Heart left ventricle (tissue), 16 donors: ENCODE data around the gene NT5C2. TPM values are rescaled to one million over a fixed set of nuclear protein-coding genes. Genes with fewer than 3 reads are reported as not detected.
"Not testable (repeated sequence)": the region's sequence is repeated elsewhere in the genome, so short reads cannot be mapped to it uniquely, and the experiment has no call there.

ENCODE experiments used
- ATAC-seq, 4 donors: fragments of 200-7000 bp; cut with Tn5 transposase; one replicate each; pipeline ENCODE4 v1.9.1; 2020 to 2022; ENCODE audit warnings: moderate library complexity in 4 of 4, mild to moderate bottlenecking in 3 of 4, moderate number of reproducible peaks in 1 of 4
- DNase-seq, 5 donors: peaks; one replicate each; pipeline ENCODE4 v3.0.0-alpha.2; 2020
- H3K27ac ChIP-seq, 12 donors: fragments of 200-600 bp; sonication (generic) in 4 of 12; one replicate each; pipeline versions ENCODE4 v1.5.0 to v1.8.0; 2016 to 2022; ENCODE audit warnings: mild to moderate bottlenecking in 2 of 12
- H3K27me3 ChIP-seq, 9 donors: fragments of 200-600 bp; sonication (generic) in 2 of 9; one replicate each; pipeline versions ENCODE4 v1.5.1 to v1.8.0; 2016 to 2022; ENCODE audit warnings: mild to moderate bottlenecking in 3 of 9
- H3K36me3 ChIP-seq, 9 donors: fragments of 200-600 bp; sonication (generic) in 2 of 9; one replicate each; pipeline versions ENCODE4 v1.5.0 to v1.8.0; 2018 to 2022; ENCODE audit warnings: mild to moderate bottlenecking in 2 of 9
- H3K4me1 ChIP-seq, 12 donors: fragments of 200-600 bp; sonication (generic) in 4 of 12; one replicate each; pipeline versions ENCODE4 v1.5.0 to v1.8.0; 2016 to 2022; ENCODE audit warnings: mild to moderate bottlenecking in 3 of 12
- H3K4me3 ChIP-seq, 12 donors: fragments of 200-600 bp; sonication (generic) in 4 of 12; one replicate each; pipeline versions ENCODE4 v1.5.0 to v1.8.0; 2017 to 2022; ENCODE audit warnings: mild to moderate bottlenecking in 9 of 12, moderate library complexity in 4 of 12
- H3K9me3 ChIP-seq, 12 donors: fragments of 200-600 bp; sonication (generic) in 4 of 12; one replicate each; pipeline versions ENCODE4 v1.5.0 to v1.8.0; 2016 to 2022; ENCODE audit warnings: mild to moderate bottlenecking in 1 of 12
- CTCF ChIP-seq, 12 donors: fragments of 200-600 bp; sonication (generic) in 4 of 12; IDR thresholded peaks; one replicate each; pipeline versions ENCODE4 v1.5.0 to v1.8.0; 2018 to 2022; ENCODE audit warnings: antibody characterized with exemption in 12 of 12, mild to moderate bottlenecking in 5 of 12
- POLR2A ChIP-seq, 2 donors: fragments of 450-650 bp; IDR thresholded peaks; one replicate each; pipeline ENCODE4 v1.6.1; 2017; ENCODE audit warnings: antibody characterized with exemption in 2 of 2, mild to moderate bottlenecking in 2 of 2, moderate library complexity in 2 of 2
- WGBS, 4 donors: extraction: QIAGEN DNeasy Blood & Tissue Kit in 2 of 4; methylation state at CpG; one replicate each; pipeline versions ENCODE4 v1.1.5 to v1.1.7; 2013 to 2018; 5-methylcytosine and 5-hydroxymethylcytosine counted together
- intact Hi-C, 10 donors: fragments of 100-400 bp; cut with DNase I; formaldehyde crosslinking; loops; one replicate each; pipeline versions ENCODE4 v1.11.1 to v1.14.2; 2022
- polyA plus RNA-seq, 2 donors: library from polyadenylated mRNA; stranded (reverse); fragments of 200-250 nt; gene quantifications; one replicate each; pipeline ENCODE4 v1.2.3, GENCODE V29; 2013
- total RNA-seq, 9 donors: library from RNA; depleted of rRNA in 2 of 9; stranded (reverse); fragments of >200 nt in 2 of 9; fragmentation: NEBNext Ultra II Directional in 3 of 9; extraction: Animal tissue kit (Norgen Biotek cat#: 25700) in 3 of 9; gene quantifications; one replicate each; pipeline versions ENCODE4 v1.1.0 to v1.2.4, GENCODE V29; 2016 to 2023
- donor health status: ischemic (EF 13 %, LVEDD 7.1; RV severe dilation, severe dysfunction).
- donor health status: healthy with polysubstance abuse.
- donor health status: DM: no; HTN: yes; CAD: no.
- donor health status: DM: no; HTN: no; CAD: no.
- donor health status: ischemic (EF 25% LVEDD 6.9; RV normal size, moderate dysfunction).
- donor health status: ischemic (EF 25% LVEDD 5.7; RV mildly dilated, moderate dysfunction).
- donor health status: healthy.
- donor health status: DM: yes; HTN: yes; CAD: no.
- donor health status: ischemic (EF 35%, LVEDD 5.7; RV mildly dilated, moderate dysfunction).
- donor health status: nonischemic (EF 11% LVEDD 7.7; RV severe dilation, severe dysfunction).
- donor health status: DM: yes; HTN: yes; CAD: no.
- donor health status: PGD.
- donor health status: ischemic (EF 29% LVEDD 5.4; RV normal size, mild dysfunction).
- donor health status: nonischemic (EF 23%, LVEDD 6.1; RV moderate dilation, normal function).

Gene NT5C2
- total and polyA plus RNA-seq, 11 donors = 26.2 to 70.6 (median 43.6) TPM

GRCh38 chr10:103215601-103216000 is 22.5 kb upstream of the NT5C2 start:
- no peaks in the 10 kb centered on the region for H3K4me1 ChIP-seq
- no peak for ATAC-seq
- TF ChIP-seq CTCF (IDR thresholded peaks at IDR 0.05) = no peak
- TF ChIP-seq POLR2A (IDR thresholded peaks at IDR 0.05) = no peak
- no peaks in the 10 kb centered on the region for H3K27me3 ChIP-seq
- no peaks in the 10 kb centered on the region for H3K36me3 ChIP-seq
- WGBS, 4 donors = 84 to 89% (median 85%) methylated on average over 5 of the region's 5 CpGs
- H3K27ac ChIP-seq = no peak overlapping the region
- H3K4me3 ChIP-seq = no peak overlapping the region
- no peak for DNase-seq
- peaks cover 0 to 6% (median 0%) of the 10 kb centered on the region in 12 donors for H3K9me3 ChIP-seq
- intact Hi-C loops = no loop called here

GRCh38 chr10:103210262-103210661 is 17.2 kb upstream of the NT5C2 start:
- 89 to 95% (median 92%) methylated on average over 4 of the region's 4 CpGs for WGBS, 4 donors

GRCh38 chr10:103207643-103208042 is 14.6 kb upstream of the NT5C2 start:
- peaks cover 0 to 18% (median 0%) of the 10 kb centered on the region in 12 donors for H3K9me3 ChIP-seq
- H3K27ac ChIP-seq, H3K4me3 ChIP-seq, H3K4me1 ChIP-seq, ATAC-seq, DNase-seq, H3K27me3 ChIP-seq, intact Hi-C loops, H3K36me3 ChIP-seq: not testable (repeated sequence)
- WGBS, 4 donors = 40 to 58% (median 49%) methylated on average over 2 to 3 of the region's 3 CpGs

More at GRCh38 chr10:103210262-103210661, 17.2 kb upstream of the NT5C2 start:
- H3K4me1 ChIP-seq, H3K36me3 ChIP-seq, H3K27ac ChIP-seq, H3K27me3 ChIP-seq, intact Hi-C loops, DNase-seq, ATAC-seq, H3K4me3 ChIP-seq: not testable (repeated sequence)
- peaks cover 0 to 18% (median 0%) of the 10 kb centered on the region in 12 donors for H3K9me3 ChIP-seq

- no peak for TF ChIP-seq CTCF (IDR thresholded peaks at IDR 0.05)
- TF ChIP-seq POLR2A (IDR thresholded peaks at IDR 0.05) = no peak
- Histone ChIP-seq H3K4me3 (no peak overlapping the region), H3K27ac (no peak overlapping the region), H3K9me3 (peaks cover 0 to 18% (median 0%) of the 10 kb centered on the region in 12 donors), H3K4me1 (peaks cover 0 to 9% (median 0%) of the 10 kb centered on the region in 12 donors), H3K36me3 (no peaks in the 10 kb centered on the region), H3K27me3 (no peaks in the 10 kb centered on the region)
- ATAC-seq (no peak), DNase-seq (no peak)
- WGBS, 4 donors = 40 to 55% (median 49%) methylated on average over 2 of the region's 2 CpGs
- intact Hi-C loops = no loop called here
Observed at GRCh38 chr10:103207141-103207540, 14.1 kb upstream of the NT5C2 start.

GRCh38 chr10:103206715-103207114 is 13.6 kb upstream of the NT5C2 start:
- H3K4me1 ChIP-seq, H3K36me3 ChIP-seq, H3K27me3 ChIP-seq, H3K4me3 ChIP-seq, H3K27ac ChIP-seq, DNase-seq, ATAC-seq, intact Hi-C loops: not testable (repeated sequence)
- H3K9me3 ChIP-seq = peaks cover 0 to 18% (median 0%) of the 10 kb centered on the region in 12 donors
- 72 to 78% (median 74%) methylated on average over 3 of the region's 3 CpGs for WGBS, 4 donors

GRCh38 chr10:103205401-103205800 is 12.3 kb upstream of the NT5C2 start:
- not testable (repeated sequence) for ATAC-seq, DNase-seq
- WGBS, 4 donors = 69 to 84% (median 79%) methylated on average over 4 of the region's 4 CpGs

More at GRCh38 chr10:103205401-103205800, 12.3 kb upstream of the NT5C2 start:
- H3K4me1 ChIP-seq, H3K27ac ChIP-seq, H3K27me3 ChIP-seq, H3K4me3 ChIP-seq, intact Hi-C loops, H3K36me3 ChIP-seq: not testable (repeated sequence)
- peaks cover 0 to 10% (median 0%) of the 10 kb centered on the region in 12 donors for H3K9me3 ChIP-seq
